Heart right ventricle (tissue), 16 donors: ENCODE measurements around the gene RIC1. TPM values are rescaled to one million over a fixed set of nuclear protein-coding genes. Genes with fewer than 3 reads are reported as not detected.

Experiments
- ATAC-seq, 8 donors: fragments of 200-7000 bp; cut with Tn5 transposase; one replicate each; pipeline ENCODE4 v1.9.1; 2020; ENCODE audit warnings: mild to moderate bottlenecking in 8 of 8, moderate library complexity in 8 of 8, moderate number of reproducible peaks in 1 of 8
- DNase-seq, 2 donors: peaks; one replicate each; pipeline ENCODE4 v3.0.0-alpha.2; 2020
- H3K27ac ChIP-seq, 10 donors: fragments of 200-600 bp; sonication (generic) in 2 of 10; one replicate each; pipeline versions ENCODE4 v1.5.0 to v1.8.0; 2020 to 2022; ENCODE audit warnings: mild to moderate bottlenecking in 3 of 10
- H3K27me3 ChIP-seq, 7 donors: fragments of 200-600 bp; one replicate each; pipeline ENCODE4 v1.8.0; 2021 to 2022; ENCODE audit warnings: mild to moderate bottlenecking in 2 of 7
- H3K36me3 ChIP-seq, 9 donors: fragments of 200-600 bp; sonication (generic) in 1 of 9; one replicate each; pipeline versions ENCODE4 v1.5.0 to v1.8.0; 2020 to 2022; ENCODE audit warnings: mild to moderate bottlenecking in 2 of 9
- H3K4me1 ChIP-seq, 9 donors: fragments of 200-600 bp; sonication (generic) in 1 of 9; one replicate each; pipeline versions ENCODE4 v1.5.0 to v1.8.0; 2020 to 2022; ENCODE audit warnings: mild to moderate bottlenecking in 4 of 9
- H3K4me3 ChIP-seq, 10 donors: fragments of 200-600 bp; sonication (generic) in 2 of 10; one replicate each; pipeline versions ENCODE4 v1.5.0 to v1.8.0; 2020 to 2022; ENCODE audit warnings: mild to moderate bottlenecking in 7 of 10, moderate library complexity in 2 of 10
- H3K9me3 ChIP-seq, 11 donors: fragments of 200-600 bp in 10 of 11; sonication (generic) in 2 of 11; one replicate each; pipeline versions ENCODE4 v1.5.0 to v1.8.0; 2013 to 2022; ENCODE audit warnings: mild to moderate bottlenecking in 2 of 11, control low read depth in 1 of 11, moderate library complexity in 1 of 11
- CTCF ChIP-seq, 9 donors: fragments of 200-600 bp; sonication (generic) in 2 of 9; IDR thresholded peaks; one replicate each; pipeline versions ENCODE4 v1.5.0 to v1.8.0; 2021 to 2022; ENCODE audit warnings: antibody characterized with exemption in 9 of 9, mild to moderate bottlenecking in 5 of 9, moderate library complexity in 1 of 9
- WGBS, 2 donors: extraction: QIAGEN DNeasy Blood & Tissue Kit; methylation state at CpG; one replicate each; pipeline ENCODE4 v1.1.7; 2013; ENCODE audit warnings: inconsistent platforms in 1 of 2; 5-methylcytosine and 5-hydroxymethylcytosine counted together
- intact Hi-C, 10 donors: fragments of 100-400 bp; cut with DNase I; formaldehyde crosslinking; loops; one replicate each; pipeline versions ENCODE4 v1.11.1 to v1.14.2; 2022
- polyA plus RNA-seq, 2 donors: library from polyadenylated mRNA; stranded (reverse); fragments of 200-250 nt; gene quantifications; one replicate each; pipeline ENCODE4 v1.2.3, GENCODE V29; 2013
- total RNA-seq, 10 donors: library from RNA; stranded (reverse); fragmentation: NEBNext Ultra II Directional in 3 of 10; extraction: Animal tissue kit (Norgen Biotek cat#: 25700) in 3 of 10; gene quantifications; one replicate each; pipeline versions ENCODE4 v1.2.1 to v1.2.4, GENCODE V29; 2021 to 2023
- donor health status: Arrhythmogenic right ventricular cardiomyopathy.
- donor health status: ischemic (EF 13 %, LVEDD 7.1; RV severe dilation, severe dysfunction).
- donor health status: healthy with polysubstance abuse.
- donor health status: DM: no; HTN: yes; CAD: no.
- donor health status: DM: no; HTN: no; CAD: no.
- donor health status: ischemic (EF 25% LVEDD 6.9; RV normal size, moderate dysfunction).
- donor health status: ischemic (EF 25% LVEDD 5.7; RV mildly dilated, moderate dysfunction).
- donor health status: healthy.
- donor health status: DM: yes; HTN: yes; CAD: no.
- donor health status: Ischemic cardiomyopathy.
- donor health status: ischemic (EF 35%, LVEDD 5.7; RV mildly dilated, moderate dysfunction).
- donor health status: nonischemic (EF 11% LVEDD 7.7; RV severe dilation, severe dysfunction).
- donor health status: DM: yes; HTN: yes; CAD: no.
- donor health status: PGD.
- donor health status: ischemic (EF 29% LVEDD 5.4; RV normal size, mild dysfunction).
- donor health status: nonischemic (EF 23%, LVEDD 6.1; RV moderate dilation, normal function).

Gene RIC1
- total and polyA plus RNA-seq, 12 donors = 2.5 to 13.8 (median 8.3) TPM

GRCh38 chr9:5696884-5697283, 68.0 kb downstream of the RIC1 start:
- no peaks in the 10 kb centered on the region for H3K9me3 ChIP-seq
- WGBS, 2 donors = 87 to 95% methylated on average over 2 of the region's 2 CpGs
- peaks cover 0 to 3% (median 0%) of the 10 kb centered on the region in 9 donors for H3K36me3 ChIP-seq
- H3K27me3 ChIP-seq = no peaks in the 10 kb centered on the region
- DNase-seq (no peak), ATAC-seq (no peak)
- no peak overlapping the region for H3K27ac ChIP-seq
- intact Hi-C loops = loop anchor here in 1 of 10 donors (10.0 kb wide), 1 partner anchor 52 kb away; no protein-coding TSS in a partner anchor
- peaks cover 0 to 15% (median 0%) of the 10 kb centered on the region in 9 donors for H3K4me1 ChIP-seq
- TF ChIP-seq CTCF (IDR thresholded peaks at IDR 0.05) = no peak
- no peak overlapping the region for H3K4me3 ChIP-seq

DNA sequence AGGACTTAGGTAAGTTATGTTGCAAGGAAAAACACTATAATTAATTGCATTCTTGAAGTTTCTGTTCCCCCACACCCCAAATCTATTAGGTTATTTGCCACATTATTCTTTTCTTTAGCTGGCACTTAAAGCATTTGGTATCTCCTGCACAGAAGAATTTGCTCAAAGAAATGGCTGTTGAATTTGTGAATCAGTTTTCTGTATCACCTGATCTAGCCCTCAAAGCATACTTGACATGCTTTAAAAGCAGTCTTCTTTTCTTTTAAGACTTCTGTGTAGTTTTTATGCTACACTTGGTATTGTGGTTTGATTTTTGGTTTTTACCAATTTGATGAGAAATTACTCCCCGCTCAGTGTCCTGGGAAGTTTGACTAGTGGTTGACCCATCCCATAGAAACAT, 69.1 kb downstream of the RIC1 start:
- Histone ChIP-seq H3K27me3 (no peaks in the 10 kb centered on the region), H3K27ac (no peak overlapping the region), H3K9me3 (no peaks in the 10 kb centered on the region), H3K4me3 (no peak overlapping the region), H3K36me3 (peaks cover 0 to 3% (median 0%) of the 10 kb centered on the region in 9 donors), H3K4me1 (peaks cover 0 to 15% (median 0%) of the 10 kb centered on the region in 9 donors)
- no peak for ATAC-seq
- WGBS, 2 donors = 97 to 98% methylated on average over 1 of the region's 1 CpG
- no peak for TF ChIP-seq CTCF (IDR thresholded peaks at IDR 0.05)
- DNase-seq = no peak
- intact Hi-C loops = loop anchor here in 1 of 10 donors (10.0 kb wide), 1 partner anchor 53 kb away; no protein-coding TSS in a partner anchor

DNA sequence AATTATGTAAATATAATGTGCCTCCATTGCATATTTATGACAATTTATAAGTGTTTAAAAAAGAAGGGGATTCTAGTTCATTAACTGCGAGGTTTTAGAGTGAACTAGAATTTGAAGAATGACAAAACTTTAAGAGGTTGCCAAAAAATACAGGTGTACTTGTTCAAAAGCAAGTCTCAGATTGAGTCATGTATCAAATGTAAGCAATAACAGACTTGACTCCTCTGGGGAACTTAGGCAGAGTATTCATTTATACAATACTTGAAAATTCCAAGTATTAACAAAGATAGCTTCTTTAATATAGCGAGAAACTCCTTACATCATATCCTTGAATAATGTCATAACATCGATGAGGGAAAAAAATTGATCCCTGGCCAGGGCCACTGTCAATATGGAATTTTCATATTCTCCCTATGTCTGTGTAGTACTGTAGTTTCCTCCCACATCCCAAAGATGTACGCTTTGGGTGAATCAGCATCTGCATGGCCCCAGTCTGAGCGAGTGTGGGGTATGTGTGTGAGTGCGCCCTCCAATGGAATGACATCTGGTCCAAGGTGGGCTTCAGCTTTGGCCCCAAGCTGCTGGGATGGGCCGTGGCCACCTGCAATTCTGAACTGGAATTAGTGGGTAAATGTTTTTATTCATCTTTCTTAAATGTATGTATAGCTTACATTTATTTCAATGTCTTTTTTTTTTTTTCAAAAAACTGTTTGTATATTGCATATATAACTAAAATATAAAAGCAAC, 70.1 kb downstream of the RIC1 start:
- Histone ChIP-seq H3K27me3 (no peaks in the 10 kb centered on the region), H3K36me3 (peaks cover 0 to 3% (median 0%) of the 10 kb centered on the region in 9 donors), H3K4me3 (no peak overlapping the region), H3K27ac (no peak overlapping the region), H3K9me3 (no peaks in the 10 kb centered on the region), H3K4me1 (peaks cover 0 to 15% (median 0%) of the 10 kb centered on the region in 9 donors)
- no peak for DNase-seq
- 71 to 80% methylated on average over 7 of the region's 7 CpGs for WGBS, 2 donors
- ATAC-seq = no peak
- intact Hi-C loops = loop anchor here in 1 of 10 donors (10.0 kb wide), 1 partner anchor 54 kb away; no protein-coding TSS in a partner anchor
- no peak for TF ChIP-seq CTCF (IDR thresholded peaks at IDR 0.05)

- Histone ChIP-seq H3K9me3 (peaks cover 0 to 38% (median 19%) of the 10 kb centered on the region in 11 donors), H3K36me3 (peaks cover 0 to 31% (median 0%) of the 10 kb centered on the region in 9 donors), H3K4me3 (no peak overlapping the region), H3K27ac (no peak overlapping the region), H3K4me1 (no peaks in the 10 kb centered on the region), H3K27me3 (no peaks in the 10 kb centered on the region)
- intact Hi-C loops = no loop called here
- ATAC-seq (no peak), DNase-seq (no peak)
- 90 to 94% methylated on average over 1 of the region's 1 CpG for whole genome bisulfite sequencing, 2 donors
- TF ChIP-seq CTCF (IDR thresholded peaks at IDR 0.05) = no peak
Observed at GRCh38 chr9:5708414-5708813, 79.5 kb downstream of the RIC1 start.
